Esophagus muscularis mucosa (tissue), 4 donors: ENCODE data around the gene PAX5. TPM values are rescaled to one million over a fixed set of nuclear protein-coding genes. Genes with fewer than 3 reads are reported as not detected.

Experiments used
- DNase-seq: peaks from one replicate; pipeline ENCODE4 v3.0.0-alpha.2; 2017; ENCODE audit errors: extremely low spot score
- H3K27ac ChIP-seq, 4 donors: fragments of 200-600 bp; sonication (generic); replicated peaks in 1 of 4; 1 replicate in 3 of 4; 2 replicates in 1 of 4; pipeline ENCODE4 v1.5.1; 2016 to 2019; ENCODE audit warnings: mild to moderate bottlenecking in 1 of 4
- H3K27me3 ChIP-seq, 4 donors: fragments of 200-600 bp; sonication (generic); one replicate each; pipeline versions ENCODE4 v1.5.1 to v1.6.0; 2016 to 2019
- H3K36me3 ChIP-seq, 4 donors: fragments of 200-600 bp; sonication (generic); one replicate each; pipeline ENCODE4 v1.5.1; 2016 to 2019
- H3K4me1 ChIP-seq, 4 donors: fragments of 200-600 bp; sonication (generic); one replicate each; pipeline ENCODE4 v1.5.1; 2016 to 2019
- H3K4me3 ChIP-seq, 4 donors: fragments of 200-600 bp; sonication (generic); 1 replicate in 2 of 4; 2 replicates in 2 of 4; pipeline ENCODE4 v1.5.1; 2016 to 2019; ENCODE audit warnings: mild to moderate bottlenecking in 4 of 4, moderate library complexity in 1 of 4
- H3K9me3 ChIP-seq, 4 donors: fragments of 200-600 bp; sonication (generic); 1 replicate in 3 of 4; 2 replicates in 1 of 4; pipeline ENCODE4 v1.5.1; 2016 to 2019
- CTCF ChIP-seq, 3 experiments: fragments of 200-600 bp in 2 of 3; fragments of 450-650 bp in 1 of 3; sonication (generic) in 2 of 3; IDR thresholded peaks; one replicate each; pipeline ENCODE4 v1.5.1; 2017 to 2019; ENCODE audit warnings: antibody characterized with exemption in 3 of 3, mild to moderate bottlenecking in 2 of 3, moderate library complexity in 1 of 3
- EP300 ChIP-seq: sonication (generic); formaldehyde crosslinking; IDR thresholded peaks from one replicate; pipeline ENCODE4 v1.6.1; 2017; ENCODE audit warnings: antibody characterized with exemption
- POLR2A ChIP-seq: fragments of 450-650 bp; IDR thresholded peaks from one replicate; pipeline ENCODE4 v1.6.1; 2017; ENCODE audit warnings: antibody characterized with exemption, moderate library complexity, mild to moderate bottlenecking, low read depth
- POLR2AphosphoS5 ChIP-seq, 2 donors: sonication (generic); formaldehyde crosslinking; IDR thresholded peaks; one replicate each; pipeline ENCODE4 v1.6.1; 2017; ENCODE audit warnings: antibody characterized with exemption in 2 of 2
- WGBS: methylation state at CpG from one replicate; pipeline ENCODE4 v1.1.5; 2018; 5-methylcytosine and 5-hydroxymethylcytosine counted together
- intact Hi-C: fragments of 100-400 bp; cut with DNase I; formaldehyde crosslinking; loops from one replicate; pipeline ENCODE4 v1.15.1; 2023
- total RNA-seq, 4 donors: library from RNA; depleted of rRNA; stranded (reverse); fragments of >200 nt; gene quantifications; one replicate each; pipeline versions ENCODE4 v1.1.0 to v1.2.1, GENCODE V29; 2016

Gene PAX5
- total RNA-seq, 4 donors from 2014 or later, result 0.17 TPM; not detected in 3

GRCh38 chr9:36835271-36835996 is 198.6 kb downstream of the PAX5 start:
- H3K36me3 ChIP-seq, result no peaks in the 10 kb centered on the region
- no peak for DNase-seq
- no peaks in the 10 kb centered on the region for H3K4me1 ChIP-seq
- WGBS, result 70% methylated on average over 17 of the region's 18 CpGs
- no peak overlapping the region for H3K4me3 ChIP-seq
- H3K27me3 ChIP-seq, result no peaks in the 10 kb centered on the region
- TF ChIP-seq POLR2AphosphoS5 (IDR thresholded peaks at IDR 0.05) (no peak), CTCF (IDR thresholded peaks at IDR 0.05) (no peak), POLR2A (no peak), EP300 (no peak)
- no peak overlapping the region for H3K27ac ChIP-seq
- intact Hi-C loops, result no loop called here
- H3K9me3 ChIP-seq, result no peaks in the 10 kb centered on the region

DNA sequence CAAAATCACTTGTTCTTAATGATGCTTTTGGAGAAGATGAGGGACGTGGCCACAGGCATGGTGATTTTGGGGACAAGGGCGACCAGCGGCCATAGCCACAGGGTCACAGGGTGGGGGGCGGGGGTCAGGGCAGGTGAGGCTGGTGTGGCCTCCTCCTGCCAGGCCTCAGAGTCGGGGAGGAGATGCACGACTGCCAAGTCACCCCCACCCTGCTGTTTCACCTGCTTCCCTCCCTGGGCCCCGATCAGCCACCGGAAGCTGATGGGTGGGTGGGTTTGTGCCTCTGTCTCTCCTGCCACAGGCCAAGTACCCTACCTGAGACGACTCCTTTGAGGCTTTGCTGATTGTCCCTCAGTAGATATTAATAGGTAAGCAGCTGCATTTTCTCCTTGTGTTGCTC is 199.3 kb downstream of the PAX5 start:
- no peak for DNase-seq
- H3K27ac ChIP-seq, result no peak overlapping the region
- 78% methylated on average over 7 of the region's 9 CpGs for WGBS

DNA sequence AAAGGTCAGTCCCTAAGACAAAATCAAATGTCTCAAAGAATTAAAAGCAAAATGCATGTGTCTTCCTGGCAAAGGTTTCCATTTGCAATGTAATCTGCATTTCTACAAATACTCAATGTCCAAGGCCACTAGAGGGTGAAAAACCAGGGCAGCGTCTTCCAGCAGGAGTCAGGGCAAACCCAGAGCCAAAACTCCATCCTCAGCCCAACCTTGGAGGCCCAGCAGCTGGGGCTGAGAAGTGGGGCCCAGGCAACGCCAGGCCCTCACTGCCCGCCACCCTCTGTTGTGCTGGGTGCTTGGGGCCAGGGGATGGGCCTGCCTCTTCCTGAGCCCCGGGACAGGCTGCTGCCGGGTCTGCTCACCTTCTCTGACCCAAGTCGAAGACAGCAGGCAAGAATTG is 200.1 kb downstream of the PAX5 start:
- 61% methylated on average over 6 of the region's 6 CpGs for WGBS

More for the DNA sequence above, 199.3 kb downstream of the PAX5 start:
- no peaks in the 10 kb centered on the region for H3K4me1 ChIP-seq
- H3K9me3 ChIP-seq, result no peaks in the 10 kb centered on the region
- H3K36me3 ChIP-seq, result no peaks in the 10 kb centered on the region
- no peaks in the 10 kb centered on the region for H3K27me3 ChIP-seq
- H3K4me3 ChIP-seq, result no peak overlapping the region
- intact Hi-C loops, result no loop called here
- no peak for TF ChIP-seq EP300
- no peak for TF ChIP-seq CTCF (IDR thresholded peaks at IDR 0.05)

GRCh38 chr9:36832164-36832795 is 201.8 kb downstream of the PAX5 start:
- no peaks in the 10 kb centered on the region for H3K36me3 ChIP-seq
- H3K27me3 ChIP-seq, result no peaks in the 10 kb centered on the region
- no peaks in the 10 kb centered on the region for H3K9me3 ChIP-seq
- H3K4me1 ChIP-seq, result no peaks in the 10 kb centered on the region
- H3K27ac ChIP-seq, result no peak overlapping the region
- WGBS, result 85% methylated on average over 12 of the region's 16 CpGs
- no peak overlapping the region for H3K4me3 ChIP-seq
- intact Hi-C loops, result no loop called here
- DNase-seq, result no peak
- no peak for TF ChIP-seq POLR2AphosphoS5 (IDR thresholded peaks at IDR 0.05)
- TF ChIP-seq CTCF (IDR thresholded peaks at IDR 0.05), result no peak
- no peak for TF ChIP-seq POLR2A
- TF ChIP-seq EP300, result no peak

More for the DNA sequence above, 200.1 kb downstream of the PAX5 start:
- TF ChIP-seq POLR2A (no peak), EP300 (no peak), CTCF (IDR thresholded peaks at IDR 0.05) (no peak), POLR2AphosphoS5 (IDR thresholded peaks at IDR 0.05) (no peak)
- intact Hi-C loops, result no loop called here
- H3K4me1 ChIP-seq, result no peaks in the 10 kb centered on the region
- H3K9me3 ChIP-seq, result no peaks in the 10 kb centered on the region
- H3K36me3 ChIP-seq, result no peaks in the 10 kb centered on the region
- no peak overlapping the region for H3K27ac ChIP-seq
- no peak overlapping the region for H3K4me3 ChIP-seq
- no peaks in the 10 kb centered on the region for H3K27me3 ChIP-seq
- no peak for DNase-seq
